HepG2 (cell line): ENCODE measurements around the gene RIMS3. TPM values are rescaled to one million over a fixed set of nuclear protein-coding genes. Genes with fewer than 3 reads are reported as not detected.

Experiments
- ATAC-seq: fragments of 200-7000 bp; cut with Tn5 transposase; 3 replicates; pipeline ENCODE4 v1.9.1; 2020; ENCODE audit warnings: mild to moderate bottlenecking, moderate library complexity
- BruUV-seq: library from RNA; stranded (reverse); fragments of 400-500 nt; replicated peaks from 2 replicates; lab custom pipeline; 2021; lab: Mats Ljungman, UMichigan
- CTCF ChIA-PET: fragments of 300-600 bp; formaldehyde crosslinking; extraction: SDS; loops from one replicate; lab custom pipeline; 2021; ENCODE audit warnings: low total read pairs, inconsistent platforms, low intra/inter-chr PET ratio; lab: Yijun Ruan, JAX
- POLR2A ChIA-PET: fragments of 350-600 bp; sonication (Branson Sonifier 250); formaldehyde crosslinking; loops from one replicate; lab custom pipeline; 2020; ENCODE audit warnings: antibody characterized with exemption, inconsistent platforms; lab: Yijun Ruan, JAX
- DNase-seq: peaks from one replicate; pipeline ENCODE4 v3.0.0-alpha.2; 2015; ENCODE audit warnings: low spot score
- FAIRE-seq: peaks from 3 replicates; lab custom pipeline; 2011; peaks lifted over from hg19 to GRCh38; lab: Jason Lieb, UNC
- H2AFZ ChIP-seq: one replicate; pipeline ENCODE4 v1.6.1; 2011; ENCODE audit warnings: low read length, inconsistent platforms
- H3K27ac ChIP-seq: fragments of 300-600 bp; 3 replicates; pipeline ENCODE4 v1.8.0; 2011; ENCODE audit warnings: mixed run types, mild to moderate bottlenecking, mixed read lengths, low read length, inconsistent platforms; ENCODE audit not compliant: insufficient read depth; ENCODE audit errors: extremely low read length
- H3K27me3 ChIP-seq, 2 experiments: fragments of 200-600 bp in 1 of 2; 2 replicates in 1 of 2; 3 replicates in 1 of 2; pipeline versions ENCODE4 v1.6.0 to v1.8.0; 2011; ENCODE audit warnings: low read length in 2 of 2, mild to moderate bottlenecking in 2 of 2, moderate library complexity in 2 of 2, inconsistent platforms in 1 of 2; ENCODE audit not compliant: insufficient read depth in 2 of 2, control insufficient read depth in 1 of 2
- H3K36me3 ChIP-seq, 2 experiments: fragments of 200-600 bp in 1 of 2; replicated peaks in 1 of 2; 2 replicates in 1 of 2; 3 replicates in 1 of 2; pipeline versions ENCODE4 v1.5.1 to v1.8.0; 2011; ENCODE audit warnings: low read length in 2 of 2, inconsistent platforms in 1 of 2; ENCODE audit not compliant: insufficient read depth in 2 of 2, control insufficient read depth in 1 of 2
- H3K4me1 ChIP-seq: 2 replicates; pipeline ENCODE4 v1.5.1; 2012; ENCODE audit warnings: low read length, inconsistent platforms; ENCODE audit not compliant: insufficient read depth
- H3K4me2 ChIP-seq: 2 replicates; pipeline ENCODE4 v1.6.0; 2011; ENCODE audit warnings: low read depth, low read length, inconsistent platforms
- H3K4me3 ChIP-seq, 3 experiments: fragments of 200-600 bp in 1 of 3; sonication (generic), shearing (Covaris generic) in 1 of 3; replicated peaks in 1 of 3; 2 replicates each; pipeline ENCODE4 v1.5.1; 2011 to 2016; ENCODE audit warnings: low read length in 3 of 3, inconsistent platforms in 2 of 3, low read depth in 2 of 3, mild to moderate bottlenecking in 2 of 3, control low read depth in 1 of 3, mixed read lengths in 1 of 3; ENCODE audit not compliant: insufficient read depth in 1 of 3
- H3K79me2 ChIP-seq: one replicate; pipeline ENCODE4 v1.6.1; 2011; ENCODE audit warnings: low read length, inconsistent platforms; ENCODE audit not compliant: insufficient read depth
- H3K9ac ChIP-seq: 2 replicates; pipeline ENCODE4 v1.6.0; 2011; ENCODE audit warnings: mild to moderate bottlenecking, low read depth, low read length, inconsistent platforms; ENCODE audit not compliant: insufficient read depth
- H3K9me3 ChIP-seq: 2 replicates; pipeline ENCODE4 v1.5.1; 2012; ENCODE audit warnings: mild to moderate bottlenecking, low read length
- H4K20me1 ChIP-seq: 2 replicates; pipeline ENCODE4 v1.6.0; 2011; ENCODE audit warnings: inconsistent platforms, mild to moderate bottlenecking, low read length, moderate library complexity; ENCODE audit not compliant: insufficient read depth
- FOXO4 ChIP-seq: sonication (generic); formaldehyde crosslinking; conservative IDR thresholded peaks from 2 replicates; pipeline ENCODE4 v1.8.1; 2023; ENCODE audit warnings: missing genetic modification reagents
- MEF2D ChIP-seq: sonication (generic); formaldehyde crosslinking; IDR thresholded peaks from 2 replicates; pipeline ENCODE4 v1.5.1; 2020; ENCODE audit warnings: mild to moderate bottlenecking, missing genetic modification reagents
- REPIN1 ChIP-seq: sonication (generic); formaldehyde crosslinking; IDR thresholded peaks from 2 replicates; pipeline ENCODE4 v1.8.0; 2022; ENCODE audit warnings: missing genetic modification reagents, low read depth, mild to moderate bottlenecking, borderline replicate concordance
- TFDP1 ChIP-seq: IDR thresholded peaks from 2 replicates; pipeline ENCODE4 v1.6.1; 2016; ENCODE audit warnings: missing compliant biosample characterization, missing genetic modification reagents, borderline replicate concordance
- ZKSCAN1 ChIP-seq: fragments of 150-350 bp; IDR thresholded peaks from 2 replicates; pipeline ENCODE4 v1.6.1; 2014; ENCODE audit warnings: low read length
- ZNF101 ChIP-seq: sonication (generic); formaldehyde crosslinking; IDR thresholded peaks from 2 replicates; pipeline ENCODE4 v1.4.0; 2020; ENCODE audit warnings: mild to moderate bottlenecking, low read depth, missing genetic modification reagents, borderline replicate concordance
- ZNF749 ChIP-seq: sonication (generic); formaldehyde crosslinking; IDR thresholded peaks from 2 replicates; pipeline ENCODE4 v1.8.0; 2022; ENCODE audit warnings: mild to moderate bottlenecking, missing genetic modification reagents, moderate library complexity, borderline replicate concordance
- ZNF772 ChIP-seq: sonication (generic); formaldehyde crosslinking; IDR thresholded peaks from 2 replicates; pipeline ENCODE4 v1.5.0; 2020; ENCODE audit warnings: mild to moderate bottlenecking, missing genetic modification reagents
- WGBS: methylation state at CpG from one replicate; pipeline ENCODE4 v1.1.6; 2017; ENCODE audit warnings: low lambda C conversion rate; 5-methylcytosine and 5-hydroxymethylcytosine counted together
- in situ Hi-C: cut with HindIII; loops from 2 replicates; pipeline ENCODE4 v1.10.0; 2017; ENCODE audit warnings: low pct_unique_long_range_greater_than_20kb; ENCODE audit not compliant: extremely low pct_ligation_motif_present
- intact Hi-C: fragments of 100-400 bp; cut with micrococcal nuclease; formaldehyde crosslinking; loops from one replicate; pipeline ENCODE4 v1.10.0; 2022; ENCODE audit not compliant: unreplicated experiment
- polyA plus RNA-seq, 8 experiments: library from polyadenylated mRNA; depleted of rRNA in 3 of 8; stranded (reverse) in 7 of 8; unstranded in 1 of 8; fragments of >200 nt; fragmentation: Illumina TruSeq in 4 of 8; extraction: Trizol in 4 of 8; gene quantifications; 2 replicates each; pipeline versions ENCODE4 v1.2.1 to v1.2.3, GENCODE V29; 2011 to 2016; ENCODE audit warnings: low read depth in 4 of 8, missing spikeins in 1 of 8, mixed read lengths in 1 of 8; ENCODE audit not compliant: insufficient read depth in 1 of 8
- total RNA-seq, 5 experiments: library from RNA; depleted of rRNA; stranded (reverse); fragments of >200 nt; fragmentation: Illumina TruSeq; extraction: Trizol; gene quantifications; 2 replicates each; pipeline ENCODE4 v1.2.3, GENCODE V29; 2016; ENCODE audit warnings: low read depth in 1 of 5

Gene RIMS3
- total and polyA plus RNA-seq, 2 of the 13 experiments (the other 11 are each of a cell fraction or from before 2014, with no cell fraction given), result 2.1 to 5.4 TPM

GRCh38 chr1:40658751-40659648 lies 6.5 kb downstream of the RIMS3 start:
- 52% methylated on average over 16 of the region's 16 CpGs for WGBS
- no peaks in the 10 kb centered on the region for H3K36me3 ChIP-seq
- peak; percentile 4 for FAIRE-seq
- H3K4me1 ChIP-seq, result peaks cover 38% of the 10 kb centered on the region
- 0 out of 2 replicates have a peak overlapping the region, but pooled peaks have one; percentile 30 for H3K9ac ChIP-seq
- ChIA-PET CTCF (no interaction called here), POLR2A (interaction anchor here (1.3 kb wide), 1 partner anchor 32 kb away, joined by 3 read pairs; the partner anchor contains the start of gene NFYC)
- in situ Hi-C loops (no loop called here), intact Hi-C loops (no loop called here)
- TF ChIP-seq ZNF749, result no peak
- peak; percentile 80; the same call in 1 of the 2 replicates for TF ChIP-seq ZKSCAN1
- H3K27ac ChIP-seq, result no peak overlapping the region
- peak; percentile 48; the same call in 2 of the 3 replicates for ATAC-seq
- H3K9me3 ChIP-seq, result no peaks in the 10 kb centered on the region
- H3K4me2 ChIP-seq, result peak overlapping the region; percentile 63
- H3K27me3 ChIP-seq, result no peaks in the 10 kb centered on the region
- no peak for DNase-seq
- no TSS peak for BruUV-seq
- no peaks in the 10 kb centered on the region for H3K79me2 ChIP-seq
- no peaks in the 10 kb centered on the region for H4K20me1 ChIP-seq
- H3K4me3 ChIP-seq, result no peak overlapping the region
- no peak overlapping the region for H2AFZ ChIP-seq

- no TSS peak for BruUV-seq
- TF ChIP-seq REPIN1 (CRISPR knock-in tag) (no peak), TFDP1 (CRISPR knock-in tag) (no peak), FOXO4 (CRISPR knock-in tag) (no peak), ZNF772 (CRISPR knock-in tag) (no peak), MEF2D (no peak), ZNF101 (CRISPR knock-in tag) (no peak)
- no peak for FAIRE-seq
- 85% methylated on average over 7 of the region's 7 CpGs for WGBS
- no peaks in the 10 kb centered on the region for H3K9me3 ChIP-seq
- H3K79me2 ChIP-seq, result no peaks in the 10 kb centered on the region
- no peak for DNase-seq
- ChIA-PET POLR2A (interaction anchor here (0.7 to 1.0 kb wide), 2 partner anchors 8 to 210 kb away, joined by 4 to 5 read pairs; partner anchors contain the start of gene RIMS3), CTCF (no interaction called here)
- no peak overlapping the region for H2AFZ ChIP-seq
- H3K36me3 ChIP-seq, result no peaks in the 10 kb centered on the region
- no peak overlapping the region for H3K4me3 ChIP-seq
- H3K9ac ChIP-seq, result no peak overlapping the region
- peaks cover 26% of the 10 kb centered on the region for H3K4me1 ChIP-seq
- intact Hi-C loops, result no loop called here
- no peak for ATAC-seq
- H3K4me2 ChIP-seq, result no peak overlapping the region
- H3K27ac ChIP-seq, result no peak overlapping the region
- in situ Hi-C loops, result no loop called here
- H4K20me1 ChIP-seq, result no peaks in the 10 kb centered on the region
- H3K27me3 ChIP-seq, result no peaks in the 10 kb centered on the region
Measured at GRCh38 chr1:40657046-40657445, 8.4 kb downstream of the RIMS3 start.
